Measurements from ENCODE around the gene ICE2. TPM values are rescaled to one million over a fixed set of nuclear protein-coding genes. Genes with fewer than 3 reads are reported as not detected.

ICE2 gene
- total and polyA plus RNA-seq, 2 donors = 18.7 to 123 TPM

DNA sequence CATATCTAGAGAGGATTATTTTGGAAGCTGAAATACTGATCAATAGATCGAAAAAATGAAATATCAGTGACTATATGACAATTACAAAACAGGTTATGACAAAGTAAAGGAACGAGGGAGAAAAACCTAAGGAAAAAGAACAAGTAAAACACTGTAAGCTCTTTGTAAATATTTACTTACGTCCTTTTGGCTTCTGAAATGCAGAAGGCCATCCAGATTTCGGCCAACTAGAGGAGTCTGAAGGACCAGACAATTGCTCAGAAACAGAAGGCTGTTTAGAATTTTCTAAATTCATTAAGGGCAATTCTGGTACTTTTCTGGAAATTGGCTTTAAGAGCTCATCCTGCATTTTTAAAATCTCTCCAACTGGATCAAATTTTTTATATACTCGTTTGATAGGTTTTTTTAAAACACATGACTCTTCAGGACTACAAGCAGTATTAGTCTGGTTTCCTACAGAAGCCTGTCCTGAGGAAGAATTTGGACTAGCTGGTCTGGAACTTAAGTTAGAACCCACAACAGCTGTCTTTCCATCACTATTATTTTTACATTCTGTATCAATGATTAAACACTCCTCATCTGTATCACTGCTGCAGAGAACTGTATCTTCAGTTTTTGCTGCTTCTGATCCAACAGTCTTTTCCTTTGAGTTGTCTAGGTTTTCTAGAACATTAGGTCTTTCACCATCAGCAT, 30.1 kb downstream of the ICE2 start:
- no peaks in the 10 kb centered on the region for H3K4me1 ChIP-seq (ENCODE audit: insufficient read depth)
- H3K27ac ChIP-seq (ENCODE audit: low read depth) = no peak overlapping the region
- DNase-seq (ENCODE audit: extremely low spot score) = no peak
- peaks cover 3% of the 10 kb centered on the region for H3K36me3 ChIP-seq (ENCODE audit: insufficient read depth)
- WGBS = 57% methylated on average over 5 of the region's 5 CpGs
- H3K4me3 ChIP-seq (ENCODE audit: low read depth, low read length) = no peak overlapping the region

DNA sequence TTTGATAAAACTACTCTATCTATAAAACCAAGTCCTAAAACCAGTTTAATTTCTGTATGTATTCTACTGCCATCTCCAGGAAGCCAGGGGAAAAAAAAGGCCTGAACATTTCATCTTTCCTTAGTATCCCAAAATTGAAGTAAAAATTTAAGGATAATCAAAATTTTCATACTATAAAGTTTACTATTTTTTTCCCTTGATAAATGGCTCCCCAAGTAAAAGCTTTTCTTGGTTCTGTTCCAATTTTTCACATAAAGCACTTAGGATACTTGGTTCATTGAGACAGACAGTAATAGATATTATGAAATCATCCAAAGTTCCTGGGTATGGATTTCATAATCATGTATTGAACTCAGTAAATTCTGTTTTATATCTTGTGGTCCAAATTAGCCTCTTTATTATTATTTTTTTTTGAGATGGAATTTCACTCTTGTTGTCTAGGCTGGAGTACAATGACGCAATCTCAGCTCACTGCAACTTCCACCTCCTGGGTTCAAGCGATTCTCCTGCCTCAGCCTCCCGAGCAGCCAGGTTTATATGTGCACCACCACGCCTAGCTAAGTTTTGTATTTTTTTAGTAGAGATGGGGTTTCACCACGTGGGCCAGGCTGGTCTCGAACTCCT, 34.5 kb downstream of the ICE2 start:
- H3K4me3 ChIP-seq (ENCODE audit: low read depth, low read length) = no peak overlapping the region
- DNase-seq (ENCODE audit: extremely low spot score) = no peak
- H3K27ac ChIP-seq (ENCODE audit: low read depth) = no peak overlapping the region
- H3K4me1 ChIP-seq (ENCODE audit: insufficient read depth) = no peaks in the 10 kb centered on the region
- peaks cover 3% of the 10 kb centered on the region for H3K36me3 ChIP-seq (ENCODE audit: insufficient read depth)
- 91% methylated on average over 6 of the region's 6 CpGs for WGBS

DNA sequence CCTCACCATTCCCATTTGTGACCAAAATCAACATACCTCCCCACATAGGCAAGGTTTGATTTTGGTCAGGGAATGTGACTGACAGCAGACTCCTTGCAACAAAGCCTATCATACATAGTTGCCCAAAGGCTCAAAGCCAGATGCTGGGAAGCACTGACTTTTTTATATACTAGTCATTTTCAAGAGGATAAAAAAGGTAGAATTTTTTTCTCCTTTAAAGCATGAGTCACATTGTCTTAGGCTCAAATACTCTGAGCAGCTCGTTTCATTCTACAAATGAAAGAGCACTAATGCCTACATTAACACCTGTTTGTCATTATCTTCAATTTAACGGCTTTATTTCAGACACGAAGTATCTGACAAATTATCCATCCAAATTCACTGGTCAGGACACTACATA, 36.2 kb downstream of the ICE2 start:
- no peaks in the 10 kb centered on the region for H3K4me1 ChIP-seq (ENCODE audit: insufficient read depth)
- DNase-seq (ENCODE audit: extremely low spot score) = no peak
- H3K27ac ChIP-seq (ENCODE audit: low read depth) = no peak overlapping the region
- peaks cover 4% of the 10 kb centered on the region for H3K36me3 ChIP-seq (ENCODE audit: insufficient read depth)
- H3K4me3 ChIP-seq (ENCODE audit: low read depth, low read length) = no peak overlapping the region
- 88% methylated on average over 3 of the region's 3 CpGs for WGBS

DNA sequence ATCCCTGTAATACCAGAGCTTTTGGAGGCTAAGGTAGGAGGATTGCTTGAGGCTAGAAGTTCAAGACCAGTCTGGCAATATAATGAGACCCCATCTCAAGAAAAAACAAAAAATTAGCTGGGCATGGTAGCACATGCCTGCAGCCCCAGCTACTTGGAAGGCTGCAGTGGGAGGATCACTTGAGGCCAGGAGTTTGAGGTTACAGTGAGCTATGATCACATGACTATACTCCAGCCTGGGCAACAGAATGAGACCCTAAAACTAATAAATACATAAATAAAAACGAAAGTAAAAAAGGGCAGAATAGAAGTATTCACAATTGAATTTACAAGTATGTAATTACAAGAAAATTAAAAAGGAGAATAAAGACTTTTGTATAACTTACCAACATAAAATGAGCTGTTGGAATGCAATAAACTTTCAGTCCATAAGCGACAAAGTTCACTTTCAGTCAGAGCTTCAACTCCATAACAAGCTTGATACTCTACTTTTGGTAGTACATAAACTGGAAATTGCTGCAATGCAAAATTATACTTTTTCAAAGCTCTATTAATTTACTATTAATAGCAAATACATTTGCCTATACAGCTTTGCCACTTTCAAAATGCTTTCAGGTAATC, 36.8 kb downstream of the ICE2 start:
- no peak for DNase-seq (ENCODE audit: extremely low spot score)
- H3K4me1 ChIP-seq (ENCODE audit: insufficient read depth) = no peaks in the 10 kb centered on the region
- peaks cover 4% of the 10 kb centered on the region for H3K36me3 ChIP-seq (ENCODE audit: insufficient read depth)
- no peak overlapping the region for H3K4me3 ChIP-seq (ENCODE audit: low read depth, low read length)
- WGBS = 90% methylated on average over 2 of the region's 2 CpGs
- no peak overlapping the region for H3K27ac ChIP-seq (ENCODE audit: low read depth)

DNA sequence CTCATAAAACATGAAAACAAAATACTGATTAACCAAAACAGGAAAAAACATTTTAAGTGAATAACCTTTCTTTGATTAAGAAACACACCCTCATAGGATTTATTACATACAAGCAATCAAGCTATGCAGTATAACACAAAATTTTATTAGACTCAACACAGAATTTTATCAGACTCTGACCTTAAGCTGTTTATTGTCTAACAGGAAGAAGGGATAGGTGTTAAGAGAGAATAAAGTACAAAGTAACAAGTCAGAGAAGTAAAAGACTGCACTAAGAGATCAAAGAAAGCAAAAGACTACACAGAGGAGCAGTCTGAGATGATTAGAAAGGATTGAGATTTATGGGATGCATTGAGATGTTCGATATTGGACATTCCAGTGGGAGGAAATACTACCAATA, 37.6 kb downstream of the ICE2 start:
- no peak for DNase-seq (ENCODE audit: extremely low spot score)
- H3K4me3 ChIP-seq (ENCODE audit: low read depth, low read length) = no peak overlapping the region
- 56% methylated on average over 1 of the region's 1 CpG for WGBS
- H3K27ac ChIP-seq (ENCODE audit: low read depth) = no peak overlapping the region
- H3K4me1 ChIP-seq (ENCODE audit: insufficient read depth) = no peaks in the 10 kb centered on the region
- H3K36me3 ChIP-seq (ENCODE audit: insufficient read depth) = peaks cover 4% of the 10 kb centered on the region

DNA sequence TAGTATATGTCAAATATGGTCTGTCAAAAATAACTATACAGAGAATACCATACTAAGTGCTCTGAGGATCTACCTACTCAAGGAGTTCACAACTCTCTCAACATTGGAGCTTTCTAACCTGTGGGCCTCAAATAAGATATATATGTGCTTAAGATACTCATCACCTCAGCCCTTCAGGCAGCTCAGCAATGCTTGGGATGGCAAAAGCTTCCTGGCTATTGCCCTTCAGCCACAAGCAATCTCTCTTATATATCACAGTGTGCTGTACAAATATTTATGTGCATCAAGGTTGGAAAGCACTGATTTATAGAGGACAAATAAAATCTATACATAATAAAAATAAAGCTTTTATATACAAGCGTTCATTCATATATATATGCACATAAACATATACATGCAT, 40.3 kb downstream of the ICE2 start:
- Histone ChIP-seq H3K36me3 (ENCODE audit: insufficient read depth) (peaks cover 6% of the 10 kb centered on the region), H3K27ac (ENCODE audit: low read depth) (no peak overlapping the region), H3K4me1 (ENCODE audit: insufficient read depth) (no peaks in the 10 kb centered on the region), H3K4me3 (ENCODE audit: low read depth, low read length) (no peak overlapping the region)
- 89% methylated on average over 1 of the region's 1 CpG for WGBS
- no peak for DNase-seq (ENCODE audit: extremely low spot score)

DNA sequence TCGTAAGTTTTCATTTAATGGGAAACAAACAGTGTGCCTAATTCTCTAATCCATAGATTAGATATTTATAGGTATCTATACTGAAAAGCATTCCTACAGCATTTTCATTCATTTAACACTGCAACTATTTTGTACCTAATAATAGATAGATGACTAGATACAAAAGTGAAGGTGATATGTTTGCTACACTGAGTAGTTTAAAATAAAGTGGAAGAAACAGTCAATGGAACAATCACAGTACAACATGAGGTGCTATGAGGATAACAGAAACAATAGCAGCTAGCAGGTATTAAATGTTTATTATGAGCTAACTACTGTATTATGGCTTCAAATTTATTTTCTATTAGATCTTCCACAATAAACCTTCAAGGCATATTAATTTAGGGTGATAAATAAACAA, 50.0 kb downstream of the ICE2 start:
- H3K4me3 ChIP-seq (ENCODE audit: low read depth, low read length) = no peak overlapping the region
- DNase-seq (ENCODE audit: extremely low spot score) = no peak
- no peaks in the 10 kb centered on the region for H3K4me1 ChIP-seq (ENCODE audit: insufficient read depth)
- H3K36me3 ChIP-seq (ENCODE audit: insufficient read depth) = peaks cover 2% of the 10 kb centered on the region
- no peak overlapping the region for H3K27ac ChIP-seq (ENCODE audit: low read depth)
- WGBS = 94% methylated on average over 1 of the region's 1 CpG

DNA sequence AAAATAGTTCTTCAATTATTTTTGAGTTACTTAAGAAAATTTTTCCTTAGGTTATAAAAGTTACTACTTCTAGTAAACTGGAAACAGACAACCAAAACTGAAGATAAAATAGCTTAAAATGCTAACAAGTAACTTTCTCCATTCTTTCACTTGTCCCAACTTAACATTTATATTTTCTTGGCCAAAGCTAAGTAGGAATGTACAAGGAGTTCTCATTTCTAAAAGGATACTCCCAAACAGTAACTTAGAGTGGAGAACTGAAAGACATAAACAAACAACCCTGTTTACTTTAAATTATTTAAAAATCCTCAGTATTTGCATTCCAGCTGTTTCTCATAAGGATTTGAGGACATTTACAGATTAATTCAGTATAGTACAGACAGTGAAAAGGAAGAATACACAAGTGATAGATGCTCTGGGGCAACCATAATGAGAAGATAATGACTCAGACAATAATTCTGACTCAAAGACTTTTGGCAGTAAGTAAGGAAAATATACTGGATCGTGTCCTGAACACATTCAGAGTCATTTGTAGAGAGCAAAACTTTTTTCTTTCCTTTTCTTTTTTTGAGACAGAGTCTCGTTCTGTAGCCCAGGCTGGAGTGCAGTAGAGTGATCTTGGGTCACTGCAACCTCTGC, 52.0 kb downstream of the ICE2 start:
- Histone ChIP-seq H3K4me1 (ENCODE audit: insufficient read depth) (no peaks in the 10 kb centered on the region), H3K4me3 (ENCODE audit: low read depth, low read length) (no peak overlapping the region), H3K36me3 (ENCODE audit: insufficient read depth) (peaks cover 2% of the 10 kb centered on the region), H3K27ac (ENCODE audit: low read depth) (no peak overlapping the region)
- no peak for DNase-seq (ENCODE audit: extremely low spot score)
- 17% methylated on average over 2 of the region's 2 CpGs for WGBS

DNA sequence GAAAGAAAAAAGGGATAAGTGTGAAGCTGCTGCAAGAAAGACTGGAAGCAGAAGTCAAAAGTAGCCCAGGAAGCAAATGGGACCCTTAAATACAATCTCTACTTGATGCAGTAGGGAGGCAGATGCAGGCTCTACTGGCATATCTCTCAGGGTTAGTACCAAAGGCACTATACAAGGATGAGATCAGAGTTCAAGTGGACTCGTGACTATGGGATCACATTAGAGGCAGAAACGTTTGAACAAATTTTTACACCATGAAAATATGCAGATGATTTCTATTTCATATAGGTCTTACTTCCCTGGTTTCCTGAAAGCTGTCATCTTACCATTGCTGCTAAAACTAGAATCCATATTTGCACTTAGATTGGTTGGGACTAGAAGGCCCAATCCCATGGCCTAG, 53.5 kb downstream of the ICE2 start:
- no peak for DNase-seq (ENCODE audit: extremely low spot score)
- no peaks in the 10 kb centered on the region for H3K4me1 ChIP-seq (ENCODE audit: insufficient read depth)
- H3K4me3 ChIP-seq (ENCODE audit: low read depth, low read length) = no peak overlapping the region
- 83% methylated on average over 2 of the region's 2 CpGs for WGBS
- H3K27ac ChIP-seq (ENCODE audit: low read depth) = no peak overlapping the region
- H3K36me3 ChIP-seq (ENCODE audit: insufficient read depth) = peaks cover 2% of the 10 kb centered on the region

DNA sequence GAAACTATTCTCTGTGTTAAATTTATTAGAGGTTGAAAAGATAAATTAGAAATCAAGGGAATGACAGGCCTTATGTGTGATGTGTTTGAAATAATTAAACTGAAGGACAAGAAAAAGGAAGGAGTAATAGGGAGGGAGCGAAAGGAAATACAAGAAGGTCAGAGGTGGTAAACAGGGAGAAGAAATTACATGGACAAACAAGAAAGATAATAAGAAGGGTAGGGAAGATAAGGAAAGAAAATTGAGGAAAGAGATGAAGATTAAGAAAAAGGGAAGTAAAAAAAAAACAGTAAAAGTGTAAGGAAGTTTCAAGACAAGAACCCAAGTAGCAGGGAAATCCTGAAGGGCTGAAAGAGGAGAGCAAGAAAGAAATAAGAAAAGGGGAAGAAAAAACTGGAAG, 54.9 kb downstream of the ICE2 start:
- Histone ChIP-seq H3K4me1 (ENCODE audit: insufficient read depth) (no peaks in the 10 kb centered on the region), H3K27ac (ENCODE audit: low read depth) (no peak overlapping the region), H3K4me3 (ENCODE audit: low read depth, low read length) (no peak overlapping the region), H3K36me3 (ENCODE audit: insufficient read depth) (peaks cover 2% of the 10 kb centered on the region)
- DNase-seq (ENCODE audit: extremely low spot score) = no peak
- WGBS = 97% methylated on average over 1 of the region's 1 CpG

DNA sequence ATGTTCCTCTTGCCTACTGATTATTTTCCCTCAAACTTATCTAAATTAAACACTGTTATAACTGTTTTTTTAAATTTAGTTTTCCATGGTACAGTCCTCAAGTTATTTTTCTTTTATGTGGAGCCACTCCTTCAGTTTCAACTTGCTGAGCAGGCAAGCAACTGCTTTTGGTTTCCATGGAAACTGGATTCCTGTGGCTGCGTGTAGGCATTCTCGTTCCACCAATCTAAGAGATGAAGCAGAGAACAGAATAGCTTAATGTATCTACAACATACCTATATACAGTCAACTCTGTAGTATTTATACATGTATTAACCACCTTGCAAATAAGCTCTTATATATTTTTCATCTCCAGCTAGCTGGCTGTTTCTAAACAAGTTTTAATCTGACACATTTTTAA, 55.4 kb downstream of the ICE2 start:
- 12% methylated on average over 2 of the region's 2 CpGs for WGBS
- Histone ChIP-seq H3K27ac (ENCODE audit: low read depth) (no peak overlapping the region), H3K4me1 (ENCODE audit: insufficient read depth) (no peaks in the 10 kb centered on the region), H3K4me3 (ENCODE audit: low read depth, low read length) (no peak overlapping the region), H3K36me3 (ENCODE audit: insufficient read depth) (peaks cover 2% of the 10 kb centered on the region)
- DNase-seq (ENCODE audit: extremely low spot score) = peak; percentile 85

DNA sequence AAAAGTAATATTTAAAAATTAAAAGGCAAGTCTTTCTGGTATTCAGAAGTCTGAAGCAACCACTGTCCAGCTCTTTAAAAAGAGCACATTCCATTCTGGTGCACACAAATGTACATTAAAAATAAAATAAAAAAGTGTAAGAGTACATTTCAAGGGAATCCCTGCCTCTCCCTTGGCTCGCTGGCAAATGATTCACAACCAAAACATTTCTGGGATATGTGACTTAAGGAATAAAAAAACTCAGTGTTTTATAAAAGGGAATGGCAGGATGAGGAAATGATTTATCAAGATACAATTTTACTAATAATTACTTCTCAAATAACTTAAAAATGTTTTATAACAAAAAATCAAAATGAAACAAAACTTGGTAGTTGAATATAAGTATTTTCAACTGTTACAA, 57.4 kb downstream of the ICE2 start:
- WGBS = 61% methylated on average over 1 of the region's 1 CpG

DNA sequence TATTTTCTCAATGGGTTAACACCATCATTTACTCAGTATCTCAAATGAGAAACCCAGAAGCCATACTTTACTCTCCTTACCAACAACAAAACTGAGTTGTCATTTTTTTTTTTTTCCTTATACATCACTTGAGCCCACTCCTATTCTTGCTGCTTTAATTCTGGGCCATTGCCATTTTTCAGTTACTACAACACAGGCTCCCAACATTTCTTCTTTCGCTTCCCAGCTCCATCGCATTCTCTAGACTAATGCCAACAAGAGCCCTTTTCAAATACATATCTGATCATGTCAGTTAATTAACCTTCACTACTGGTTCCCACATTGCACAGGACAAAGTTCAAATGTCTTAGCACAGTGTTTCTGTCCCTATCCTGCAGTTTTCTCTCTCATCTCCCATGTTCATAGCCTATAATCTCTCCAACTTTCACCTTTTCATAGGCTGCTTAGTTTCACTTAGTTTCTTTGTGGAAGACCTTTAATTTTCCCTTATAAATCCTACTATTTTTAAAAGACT, 58.7 kb downstream of the ICE2 start:
- WGBS = 78% methylated on average over 2 of the region's 2 CpGs
- no peaks in the 10 kb centered on the region for H3K36me3 ChIP-seq (ENCODE audit: insufficient read depth)
- no peak overlapping the region for H3K27ac ChIP-seq (ENCODE audit: low read depth)
- H3K4me3 ChIP-seq (ENCODE audit: low read depth, low read length) = no peak overlapping the region
- no peak for DNase-seq (ENCODE audit: extremely low spot score)
- H3K4me1 ChIP-seq (ENCODE audit: insufficient read depth) = no peaks in the 10 kb centered on the region

More for the DNA sequence above, 57.4 kb downstream of the ICE2 start:
- H3K4me1 ChIP-seq (ENCODE audit: insufficient read depth) = no peaks in the 10 kb centered on the region
- no peak overlapping the region for H3K4me3 ChIP-seq (ENCODE audit: low read depth, low read length)
- DNase-seq (ENCODE audit: extremely low spot score) = no peak
- H3K27ac ChIP-seq (ENCODE audit: low read depth) = no peak overlapping the region
- H3K36me3 ChIP-seq (ENCODE audit: insufficient read depth) = no peaks in the 10 kb centered on the region

DNA sequence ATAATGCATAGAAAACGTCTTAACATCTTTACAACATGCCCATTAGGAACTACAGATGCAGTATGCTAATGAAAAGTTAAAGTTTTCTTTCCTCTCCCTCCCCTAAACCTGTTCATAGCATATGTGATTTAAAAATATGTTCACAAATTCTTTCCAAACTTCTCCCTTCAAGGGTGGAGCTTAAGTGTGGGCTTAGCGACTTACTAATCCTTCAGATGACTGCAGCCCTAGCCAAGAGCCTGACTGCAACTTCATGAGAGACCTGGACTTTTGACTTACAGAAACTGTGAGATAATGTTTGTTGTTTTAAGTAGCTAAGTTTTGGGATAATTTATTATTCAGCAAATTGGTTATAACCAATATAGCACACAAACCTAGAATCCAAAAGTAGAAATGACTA, 59.2 kb downstream of the ICE2 start:
- DNase-seq (ENCODE audit: extremely low spot score) = no peak
- Histone ChIP-seq H3K4me1 (ENCODE audit: insufficient read depth) (no peaks in the 10 kb centered on the region), H3K36me3 (ENCODE audit: insufficient read depth) (no peaks in the 10 kb centered on the region), H3K27ac (ENCODE audit: low read depth) (no peak overlapping the region), H3K4me3 (ENCODE audit: low read depth, low read length) (no peak overlapping the region)
- 67% methylated on average over 2 of the region's 2 CpGs for WGBS

All from urinary bladder (tissue), 4 donors.